Left ventricle myocardium inferior (tissue), 1 donor: ENCODE data around the gene PLEKHM2. TPM values are rescaled to one million over a fixed set of nuclear protein-coding genes. Genes with fewer than 3 reads are reported as not detected.

Source experiments
- DNase-seq: peaks from one replicate; pipeline ENCODE4 v3.0.0-alpha.2; 2020
- H3K27ac ChIP-seq: fragments of 200-600 bp; replicated peaks from 2 replicates; pipeline ENCODE4 v1.8.0; 2021
- H3K27me3 ChIP-seq: fragments of 200-600 bp; 2 replicates; pipeline ENCODE4 v1.8.0; 2021; ENCODE audit warnings: low read depth
- H3K36me3 ChIP-seq: fragments of 200-600 bp; 2 replicates; pipeline ENCODE4 v1.8.0; 2021
- H3K4me1 ChIP-seq: fragments of 200-600 bp; 2 replicates; pipeline ENCODE4 v1.8.0; 2021
- H3K4me3 ChIP-seq: fragments of 200-600 bp; 2 replicates; pipeline ENCODE4 v1.8.0; 2021; ENCODE audit warnings: mild to moderate bottlenecking, moderate library complexity
- H3K9me3 ChIP-seq: fragments of 200-600 bp; replicated peaks from 2 replicates; pipeline ENCODE4 v1.8.0; 2021
- intact Hi-C: fragments of 100-400 bp; cut with micrococcal nuclease; formaldehyde crosslinking; loops from one replicate; pipeline ENCODE4 v1.11.0; 2022
- total RNA-seq: library from RNA; stranded (reverse); fragmentation: NEBNext Ultra II Directional; extraction: Animal tissue kit (Norgen Biotek cat#: 25700); gene quantifications from one replicate; pipeline ENCODE4 v1.2.1, GENCODE V29; 2021
- TF ChIP-seq, protein P1 (sequence below): fragments of 200-600 bp; IDR thresholded peaks from 2 replicates; pipeline ENCODE4 v1.8.0; 2021; ENCODE audit warnings: antibody characterized with exemption, mild to moderate bottlenecking, borderline replicate concordance
- donor health status: DM: no; HTN: yes; CAD: no; lungs with severe emphysema.

The PLEKHM2 gene
- total RNA-seq, 1 donor from 2014 or later, result 90.3 TPM

- no peaks in the 10 kb centered on the region for H3K36me3 ChIP-seq
- TF ChIP-seq, protein P1, sequence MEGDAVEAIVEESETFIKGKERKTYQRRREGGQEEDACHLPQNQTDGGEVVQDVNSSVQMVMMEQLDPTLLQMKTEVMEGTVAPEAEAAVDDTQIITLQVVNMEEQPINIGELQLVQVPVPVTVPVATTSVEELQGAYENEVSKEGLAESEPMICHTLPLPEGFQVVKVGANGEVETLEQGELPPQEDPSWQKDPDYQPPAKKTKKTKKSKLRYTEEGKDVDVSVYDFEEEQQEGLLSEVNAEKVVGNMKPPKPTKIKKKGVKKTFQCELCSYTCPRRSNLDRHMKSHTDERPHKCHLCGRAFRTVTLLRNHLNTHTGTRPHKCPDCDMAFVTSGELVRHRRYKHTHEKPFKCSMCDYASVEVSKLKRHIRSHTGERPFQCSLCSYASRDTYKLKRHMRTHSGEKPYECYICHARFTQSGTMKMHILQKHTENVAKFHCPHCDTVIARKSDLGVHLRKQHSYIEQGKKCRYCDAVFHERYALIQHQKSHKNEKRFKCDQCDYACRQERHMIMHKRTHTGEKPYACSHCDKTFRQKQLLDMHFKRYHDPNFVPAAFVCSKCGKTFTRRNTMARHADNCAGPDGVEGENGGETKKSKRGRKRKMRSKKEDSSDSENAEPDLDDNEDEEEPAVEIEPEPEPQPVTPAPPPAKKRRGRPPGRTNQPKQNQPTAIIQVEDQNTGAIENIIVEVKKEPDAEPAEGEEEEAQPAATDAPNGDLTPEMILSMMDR, result no peak
- DNase-seq, result no peak
- H3K9me3 ChIP-seq, result no peaks in the 10 kb centered on the region
- intact Hi-C loops, result no loop called here
- H3K27me3 ChIP-seq, result no peaks in the 10 kb centered on the region
- H3K4me1 ChIP-seq, result peaks cover 18% of the 10 kb centered on the region
- no peak overlapping the region for H3K4me3 ChIP-seq
- H3K27ac ChIP-seq, result no peak overlapping the region
Measured at GRCh38 chr1:15744122-15744679, 60.1 kb downstream of the PLEKHM2 start.

DNA sequence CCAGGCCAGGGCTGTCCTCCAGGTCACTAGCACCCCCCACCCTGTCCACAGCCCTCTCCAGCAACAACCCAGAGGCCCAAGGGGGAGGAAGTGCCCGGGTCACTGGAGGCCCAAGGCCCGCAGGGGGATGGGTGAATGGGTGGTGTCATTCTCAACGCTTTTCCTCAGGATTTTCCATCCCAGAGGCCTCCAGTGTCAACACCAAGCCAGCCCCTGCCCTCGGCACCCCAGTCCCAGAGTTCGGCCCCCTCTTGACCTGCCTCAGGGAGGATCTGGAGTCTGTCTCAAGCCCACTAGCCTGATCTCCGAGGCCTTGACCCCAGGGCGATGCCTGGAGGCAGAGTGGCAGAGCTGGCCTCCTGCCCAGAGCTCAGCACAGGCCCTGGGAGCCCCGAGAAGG lies 63.3 kb downstream of the PLEKHM2 start:
- Histone ChIP-seq H3K4me1 (peaks cover 4% of the 10 kb centered on the region), H3K27ac (no peak overlapping the region), H3K4me3 (no peak overlapping the region), H3K9me3 (no peaks in the 10 kb centered on the region), H3K27me3 (no peaks in the 10 kb centered on the region), H3K36me3 (no peaks in the 10 kb centered on the region)
- TF ChIP-seq, protein P1, result no peak
- intact Hi-C loops, result no loop called here
- DNase-seq, result no peak

DNA sequence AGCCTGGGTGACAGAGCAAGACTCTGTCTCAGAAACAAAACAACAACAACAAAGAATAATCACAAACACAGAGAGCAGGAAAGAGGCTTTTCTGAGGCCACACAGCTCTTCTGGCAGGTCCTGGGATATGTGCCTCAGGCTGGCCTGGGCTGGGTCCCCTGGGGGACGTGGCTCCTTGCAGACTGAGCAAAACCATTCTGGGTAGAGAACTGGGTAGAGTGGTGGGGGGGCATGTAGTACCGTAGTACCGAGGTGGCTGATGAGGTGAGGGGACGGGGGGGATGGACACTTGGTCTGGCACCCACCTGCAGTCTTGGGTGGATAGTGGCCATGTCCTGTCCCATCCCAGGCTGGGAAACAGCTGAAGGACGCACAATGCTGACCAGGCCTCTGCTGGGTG lies 64.1 kb downstream of the PLEKHM2 start:
- H3K9me3 ChIP-seq, result no peaks in the 10 kb centered on the region
- peaks cover 4% of the 10 kb centered on the region for H3K4me1 ChIP-seq
- H3K27ac ChIP-seq, result no peak overlapping the region
- no peaks in the 10 kb centered on the region for H3K27me3 ChIP-seq
- no peak overlapping the region for H3K4me3 ChIP-seq
- no peaks in the 10 kb centered on the region for H3K36me3 ChIP-seq
- intact Hi-C loops, result no loop called here
- no peak for DNase-seq
- TF ChIP-seq, protein P1, result no peak

GRCh38 chr1:15748690-15749398 lies 64.7 kb downstream of the PLEKHM2 start:
- intact Hi-C loops, result no loop called here
- Histone ChIP-seq H3K9me3 (no peaks in the 10 kb centered on the region), H3K36me3 (no peaks in the 10 kb centered on the region), H3K27me3 (no peaks in the 10 kb centered on the region), H3K27ac (peak overlapping the region; percentile 27), H3K4me3 (no peak overlapping the region), H3K4me1 (peaks cover 4% of the 10 kb centered on the region)
- TF ChIP-seq, protein P1, result no peak
- no peak for DNase-seq

- H3K36me3 ChIP-seq, result no peaks in the 10 kb centered on the region
- intact Hi-C loops, result no loop called here
- TF ChIP-seq, protein P1, result no peak
- H3K4me1 ChIP-seq, result peaks cover 4% of the 10 kb centered on the region
- H3K4me3 ChIP-seq, result no peak overlapping the region
- peak overlapping the region; percentile 36 for H3K27ac ChIP-seq
- DNase-seq, result no peak
- H3K27me3 ChIP-seq, result no peaks in the 10 kb centered on the region
- H3K9me3 ChIP-seq, result no peaks in the 10 kb centered on the region
Measured at GRCh38 chr1:15749399-15750291, 65.5 kb downstream of the PLEKHM2 start.
